ENCODE results near the gene NRF1.
A peak's percentile ranks its signal among the peaks of the same experiment; 100 is the strongest.
"Not testable (repeated sequence)": the region's sequence is repeated elsewhere in the genome, so short reads cannot be mapped to it uniquely, and the experiment has no call there.

NRF1 gene

GRCh38 chr7:129611246-129612111 lies at the start of gene NRF1:
Gene NRF1 (plus strand): TSS chr7:129611720. CDS start chr7:129657352, 45,632 bp downstream.
- peak; percentile 95 for DNase-seq

GRCh38 chr7:129566323-129566722 lies 45.2 kb upstream of the NRF1 start:
- not testable (repeated sequence) for DNase-seq

GRCh38 chr7:129567377-129567776 lies 44.1 kb upstream of the NRF1 start:
- no peak for DNase-seq

- DNase-seq = no peak
Observed at GRCh38 chr7:129568240-129568639, 43.3 kb upstream of the NRF1 start.

- DNase-seq = no peak
Observed at GRCh38 chr7:129569326-129569725, 42.2 kb upstream of the NRF1 start.

- DNase-seq = no peak
Observed at GRCh38 chr7:129569811-129570215, 41.7 kb upstream of the NRF1 start.

- no peak for DNase-seq
Observed at GRCh38 chr7:129571201-129571600, 40.3 kb upstream of the NRF1 start.

- DNase-seq = no peak
Observed at GRCh38 chr7:129572205-129572604, 39.3 kb upstream of the NRF1 start.

- peak; percentile 53 for DNase-seq
Observed at GRCh38 chr7:129574487-129574886, 37.0 kb upstream of the NRF1 start.

GRCh38 chr7:129575699-129576098 lies 35.8 kb upstream of the NRF1 start:
- DNase-seq = no peak

- DNase-seq = no peak
Observed at GRCh38 chr7:129576138-129576537, 35.4 kb upstream of the NRF1 start.

GRCh38 chr7:129578829-129579228 lies 32.7 kb upstream of the NRF1 start:
- no peak for DNase-seq

- DNase-seq = not testable (repeated sequence)
Observed at GRCh38 chr7:129586179-129586578, 25.3 kb upstream of the NRF1 start.

- no peak for DNase-seq
Observed at GRCh38 chr7:129588268-129588667, 23.3 kb upstream of the NRF1 start.

GRCh38 chr7:129591868-129592267 lies 19.7 kb upstream of the NRF1 start:
- DNase-seq = no peak

GRCh38 chr7:129596386-129596785 lies 15.1 kb upstream of the NRF1 start:
- DNase-seq = not testable (repeated sequence)

GRCh38 chr7:129597672-129598071 lies 13.8 kb upstream of the NRF1 start:
- DNase-seq = no peak

- no peak for DNase-seq
Observed at GRCh38 chr7:129599174-129599573, 12.3 kb upstream of the NRF1 start.

GRCh38 chr7:129603594-129603993 lies 7.9 kb upstream of the NRF1 start:
- DNase-seq = not testable (repeated sequence)

GRCh38 chr7:129604021-129604420 lies 7.5 kb upstream of the NRF1 start:
- DNase-seq = not testable (repeated sequence)

- no peak for DNase-seq
Observed at GRCh38 chr7:129604713-129605437, 6.6 kb upstream of the NRF1 start.

- DNase-seq = no peak
Observed at GRCh38 chr7:129605960-129606614, 5.4 kb upstream of the NRF1 start.

GRCh38 chr7:129606803-129607202 lies 4.7 kb upstream of the NRF1 start:
- no peak for DNase-seq
